Esophagus muscularis mucosa (tissue), 4 donors: ENCODE results near the gene OR6B1.

Source experiments
- CTCF ChIP-seq, 3 experiments: fragments of 200-600 bp in 2 of 3; fragments of 450-650 bp in 1 of 3; sonication (generic) in 2 of 3; IDR thresholded peaks; one replicate each; pipeline ENCODE4 v1.5.1; 2017 to 2019; ENCODE audit warnings: antibody characterized with exemption in 3 of 3, mild to moderate bottlenecking in 2 of 3, moderate library complexity in 1 of 3
- EP300 ChIP-seq: sonication (generic); formaldehyde crosslinking; IDR thresholded peaks from one replicate; pipeline ENCODE4 v1.6.1; 2017; ENCODE audit warnings: antibody characterized with exemption
- POLR2A ChIP-seq: fragments of 450-650 bp; IDR thresholded peaks from one replicate; pipeline ENCODE4 v1.6.1; 2017; ENCODE audit warnings: antibody characterized with exemption, moderate library complexity, mild to moderate bottlenecking, low read depth

DNA sequence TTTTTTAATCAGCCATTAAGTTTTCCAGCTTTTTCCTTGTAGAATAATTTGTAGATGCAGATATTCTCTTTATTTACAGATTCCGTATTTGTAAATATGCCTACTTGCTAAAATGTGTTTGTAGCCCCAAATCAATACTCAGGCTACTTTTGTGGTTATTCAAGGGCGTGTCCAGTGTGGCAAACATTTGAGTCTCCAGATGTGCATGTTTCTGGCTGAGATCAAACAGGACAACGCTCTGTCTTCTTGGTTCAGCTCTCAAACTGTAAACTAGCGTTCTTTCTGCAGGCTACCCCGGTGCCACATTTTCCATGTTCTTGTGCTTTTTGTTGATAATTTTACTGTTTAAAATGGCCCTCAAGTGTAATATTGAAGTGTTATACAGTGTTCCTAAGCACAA is 32.4 kb downstream of the OR6B1 start:
- TF ChIP-seq CTCF (IDR thresholded peaks at IDR 0.05) = no peak
- TF ChIP-seq POLR2A = no peak
- TF ChIP-seq EP300 = no peak
